GM21360 (cell line): Measurements from ENCODE around the gene CIAO3.
"Not testable (repeated sequence)": the region's sequence is repeated elsewhere in the genome, so short reads cannot be mapped to it uniquely, and the experiment has no call there.

Experiments used
- ATAC-seq: cut with Tn5 transposase; IDR thresholded peaks from one replicate; pipeline ENCODE4 v1.9.1; 2021; ENCODE audit warnings: mild to moderate bottlenecking, moderate library complexity; ENCODE audit not compliant: unreplicated experiment

Gene CIAO3

GRCh38 chr16:694863-695354 lies 45.9 kb downstream of the CIAO3 start:
- ATAC-seq, result no peak

DNA sequence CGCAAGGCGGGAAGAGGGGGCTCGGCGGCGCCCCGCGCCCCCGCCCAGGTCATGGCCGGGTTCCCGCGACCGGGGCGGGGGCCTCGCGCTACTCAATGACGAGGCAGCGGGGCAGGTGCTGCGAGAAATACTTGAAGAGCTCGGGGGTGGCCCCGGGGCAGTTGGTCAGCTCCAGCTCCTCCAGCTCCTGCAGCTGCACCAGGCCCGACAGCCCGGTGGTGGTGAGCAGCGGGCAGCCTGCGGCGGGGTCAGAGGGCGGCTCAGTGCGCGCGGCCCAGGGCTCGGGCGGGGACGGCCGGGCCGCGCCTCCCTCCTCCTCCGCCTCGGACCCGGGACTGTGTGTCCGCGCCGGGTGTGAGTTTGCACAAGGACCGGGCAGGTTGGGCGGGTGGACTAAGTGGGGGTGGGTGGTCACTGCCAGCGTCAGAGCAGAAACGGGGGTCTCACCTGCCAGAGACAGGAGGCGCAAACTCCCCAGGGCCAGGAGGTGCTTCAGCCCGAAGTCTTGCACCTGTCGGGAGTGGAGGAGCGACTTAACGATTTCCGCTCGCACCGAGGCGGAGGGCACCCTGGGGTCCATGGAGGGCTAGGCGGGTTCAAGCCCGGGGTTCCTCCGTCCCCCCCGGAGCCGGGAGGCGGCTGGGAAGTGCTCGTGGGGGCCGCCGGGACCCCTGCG lies 46.5 kb downstream of the CIAO3 start:
- no peak for ATAC-seq

DNA sequence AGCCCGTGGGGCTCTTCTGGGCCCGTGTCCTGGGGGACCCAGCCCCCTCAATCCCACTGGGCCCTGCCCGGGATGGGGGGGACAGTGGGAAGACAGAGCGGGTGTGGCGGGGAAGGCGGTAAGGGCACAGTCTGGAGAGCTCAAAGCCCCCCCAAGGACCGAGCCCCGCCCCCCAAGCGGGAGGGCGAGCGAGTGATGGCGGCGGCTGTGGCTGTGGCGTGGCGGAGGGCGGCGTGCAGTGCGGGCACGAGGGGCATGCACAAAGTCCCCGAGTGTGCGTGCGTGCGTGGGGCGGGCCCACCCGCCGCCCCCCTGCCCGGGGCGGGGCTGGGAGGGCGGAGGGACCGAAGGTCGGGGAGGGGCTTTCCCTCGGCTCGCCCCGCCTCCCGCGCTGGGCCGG lies 47.0 kb downstream of the CIAO3 start:
- ATAC-seq, result no peak

- no peak for ATAC-seq
Measured at GRCh38 chr16:693364-693763, 47.4 kb downstream of the CIAO3 start.

DNA sequence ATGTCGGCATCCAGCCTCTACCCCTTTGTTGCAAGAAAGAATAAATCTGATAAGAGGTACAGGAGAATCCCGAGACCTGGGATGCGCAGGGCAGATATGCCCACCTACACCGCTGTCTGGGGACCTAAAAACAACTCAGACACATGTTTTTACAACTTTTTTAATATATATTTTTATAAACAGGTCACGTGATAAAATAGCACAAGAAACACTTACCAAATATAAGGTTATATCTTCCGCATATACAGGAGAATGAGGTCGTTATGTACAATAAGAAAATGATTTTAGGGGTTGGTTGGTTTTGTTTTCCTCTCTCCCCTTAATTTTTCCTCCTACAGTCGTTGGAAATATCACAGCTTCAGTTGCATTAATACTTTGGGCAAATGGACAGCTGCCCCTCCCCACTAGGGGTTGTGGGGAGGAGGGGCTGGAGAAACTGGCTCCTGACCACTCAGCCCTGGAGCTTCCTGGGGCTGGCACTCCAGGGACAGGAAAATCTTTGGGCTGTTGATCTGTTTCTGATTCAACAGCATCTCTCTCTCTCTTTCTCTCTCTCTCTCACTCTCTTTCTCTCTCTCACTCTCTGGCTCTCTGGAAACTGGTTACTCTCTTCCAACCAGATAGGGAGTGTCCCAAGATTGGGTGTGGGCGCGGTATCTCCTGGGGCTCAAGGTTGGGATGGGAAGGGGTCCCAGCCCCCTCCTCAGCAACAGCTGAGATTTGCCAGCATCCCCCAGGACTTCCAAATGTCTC lies 48.3 kb downstream of the CIAO3 start:
- no peak for ATAC-seq

DNA sequence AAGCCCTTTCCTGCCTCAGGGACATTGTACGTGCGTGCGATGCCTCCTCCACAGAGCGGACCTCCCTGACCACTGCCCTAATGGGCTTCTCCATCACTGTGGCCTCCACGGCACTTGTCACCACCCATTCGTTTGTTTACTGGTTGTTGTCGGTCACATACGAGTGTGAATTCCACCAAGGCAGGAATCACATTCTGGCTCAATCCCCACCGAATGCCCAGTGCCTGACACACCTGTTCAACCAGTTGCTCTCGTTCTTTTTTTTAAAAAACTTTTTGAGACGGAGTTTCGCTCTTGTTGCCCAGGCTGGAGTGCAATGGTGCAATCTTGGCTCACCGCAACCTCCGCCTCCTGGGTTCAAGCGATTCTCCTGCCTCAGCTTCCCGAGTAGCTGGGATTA lies 49.6 kb downstream of the CIAO3 start:
- ATAC-seq, result not testable (repeated sequence)

DNA sequence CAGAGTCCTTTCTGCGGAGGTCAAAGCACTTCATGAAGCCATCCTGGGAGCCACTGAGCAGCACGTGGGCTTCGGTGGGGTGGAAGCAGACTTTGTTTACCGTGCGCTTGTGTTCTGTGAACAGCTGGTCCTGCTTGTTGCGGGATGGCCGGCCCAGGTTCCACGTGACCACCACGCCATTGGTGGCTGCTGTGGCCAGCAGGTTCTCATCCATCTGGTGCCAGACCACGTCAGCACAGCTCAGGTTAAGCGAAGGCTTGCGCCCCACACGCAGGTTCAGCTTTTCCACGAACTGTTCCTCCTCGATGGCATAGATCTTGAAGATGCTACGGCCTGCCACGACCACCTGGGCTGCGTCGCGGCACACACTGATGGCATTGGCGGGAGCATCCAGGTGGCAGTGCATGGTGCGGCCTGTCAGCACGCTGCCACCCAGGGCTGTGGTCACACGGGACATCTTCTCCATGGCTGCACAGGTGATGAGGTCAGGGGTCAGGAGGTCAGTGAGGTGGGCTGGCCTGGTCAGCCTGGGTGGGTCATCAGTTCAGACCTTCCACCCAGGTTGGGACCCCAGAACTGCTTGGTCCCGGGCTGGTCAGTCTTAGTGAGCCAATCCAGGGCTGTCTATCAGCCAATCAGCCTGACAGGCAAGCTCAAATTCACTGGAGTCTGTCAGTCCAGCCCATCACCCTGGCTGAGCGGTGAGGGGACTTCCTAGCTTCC lies 51.5 kb downstream of the CIAO3 start:
- no peak for ATAC-seq

GRCh38 chr16:687499-687898 lies 53.3 kb downstream of the CIAO3 start:
- no peak for ATAC-seq

DNA sequence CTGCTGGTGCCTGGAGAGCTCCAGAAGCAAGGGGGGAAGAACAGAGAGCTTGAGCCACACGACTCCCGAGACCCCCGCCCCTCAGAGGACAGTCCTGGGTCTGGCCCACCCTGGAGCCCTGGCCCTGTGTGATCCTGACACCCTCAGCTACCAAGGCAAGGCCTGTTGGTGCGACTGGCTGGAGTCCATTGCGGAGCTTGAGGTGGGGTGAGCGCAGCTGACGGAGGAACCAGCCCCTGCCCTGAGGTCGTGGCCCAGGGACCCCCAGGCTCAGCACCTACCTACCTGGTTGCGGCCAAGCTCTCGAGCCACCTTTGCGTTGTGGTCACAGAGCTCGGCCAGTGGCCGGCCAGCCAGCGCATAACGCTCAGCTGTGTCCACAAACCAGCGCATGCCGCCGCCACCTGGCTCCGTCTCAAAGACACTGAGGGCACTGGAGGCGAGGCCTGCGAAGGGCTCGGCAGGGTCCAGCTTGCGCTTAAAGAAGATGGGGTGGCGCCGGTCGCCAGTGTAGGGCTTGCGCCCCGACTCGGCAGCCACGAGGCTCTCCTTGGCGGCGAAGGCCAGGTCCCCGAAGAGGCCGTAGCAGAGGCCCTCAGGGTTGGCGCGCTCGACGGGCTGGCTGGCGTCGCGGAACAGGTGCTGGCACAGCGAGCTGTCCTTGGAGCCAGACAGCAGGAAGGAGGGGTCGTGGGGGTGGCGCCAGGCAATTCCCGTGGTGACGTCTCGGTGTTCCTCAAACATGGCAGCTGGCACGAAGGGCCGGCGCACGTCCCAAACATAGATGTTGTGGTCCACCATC lies 54.1 kb downstream of the CIAO3 start:
- no peak for ATAC-seq

DNA sequence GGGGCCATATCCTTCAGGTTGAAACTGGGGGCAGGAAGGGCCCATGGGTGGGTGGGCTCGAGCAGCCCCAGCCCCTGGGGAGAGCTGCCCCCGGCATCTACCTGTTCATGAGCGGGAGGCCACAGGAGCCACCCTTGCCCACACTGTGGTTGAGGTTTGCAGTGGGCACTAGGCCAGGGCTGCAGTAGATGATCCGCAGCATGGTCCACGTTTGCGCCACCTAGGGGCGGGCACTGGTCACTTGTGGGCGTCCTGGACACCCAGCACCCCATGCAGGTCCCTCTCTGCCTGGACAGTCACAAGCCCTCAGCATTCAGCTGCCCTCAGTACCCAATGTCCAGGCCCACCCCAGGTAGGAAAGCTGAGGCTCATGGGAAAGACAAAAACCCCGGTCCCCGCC lies 54.8 kb downstream of the CIAO3 start:
- ATAC-seq, result no peak

GRCh38 chr16:684961-685696 lies 55.7 kb downstream of the CIAO3 start:
- no peak for ATAC-seq

- ATAC-seq, result peak; percentile 62
Measured at GRCh38 chr16:684071-684794, 56.6 kb downstream of the CIAO3 start, which contains the start of gene JMJD8. Gene JMJD8, minus strand, starts transcription at chr16:684334. Its CDS starts 15 bp downstream, at chr16:684319.

GRCh38 chr16:683396-684070 lies 57.3 kb downstream of the CIAO3 start:
- no peak for ATAC-seq

GRCh38 chr16:682493-683395 lies 58.1 kb downstream of the CIAO3 start:
- no peak for ATAC-seq

DNA sequence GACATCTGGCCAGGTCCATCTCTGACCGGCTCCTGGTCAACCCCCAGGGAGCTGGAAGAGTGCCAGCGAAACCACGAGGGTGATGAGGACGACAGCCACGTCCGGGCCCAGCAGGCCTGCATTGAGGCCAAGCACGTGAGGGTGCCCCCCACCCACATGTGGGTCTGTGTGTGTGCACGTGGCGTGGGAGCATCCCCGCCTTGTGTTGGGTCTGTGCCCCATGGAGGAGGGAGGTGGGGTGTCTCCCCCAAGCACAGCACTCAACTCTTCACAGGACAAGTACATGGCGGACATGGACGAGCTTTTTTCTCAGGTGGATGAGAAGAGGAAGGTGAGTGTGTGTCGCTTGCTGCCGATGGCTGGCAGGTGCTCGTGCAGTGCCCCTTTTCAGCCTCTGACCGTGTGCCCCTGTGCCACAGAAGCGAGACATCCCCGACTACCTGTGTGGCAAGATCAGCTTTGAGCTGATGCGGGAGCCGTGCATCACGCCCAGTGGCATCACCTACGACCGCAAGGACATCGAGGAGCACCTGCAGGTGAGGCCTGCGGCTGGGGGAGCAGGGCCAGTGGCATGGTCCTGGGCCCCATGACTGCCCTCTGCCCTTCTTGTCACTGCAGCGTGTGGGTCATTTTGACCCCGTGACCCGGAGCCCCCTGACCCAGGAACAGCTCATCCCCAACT lies 58.9 kb downstream of the CIAO3 start:
- ATAC-seq, result no peak

- ATAC-seq, result no peak
Measured at GRCh38 chr16:680967-681745, 59.6 kb downstream of the CIAO3 start.

DNA sequence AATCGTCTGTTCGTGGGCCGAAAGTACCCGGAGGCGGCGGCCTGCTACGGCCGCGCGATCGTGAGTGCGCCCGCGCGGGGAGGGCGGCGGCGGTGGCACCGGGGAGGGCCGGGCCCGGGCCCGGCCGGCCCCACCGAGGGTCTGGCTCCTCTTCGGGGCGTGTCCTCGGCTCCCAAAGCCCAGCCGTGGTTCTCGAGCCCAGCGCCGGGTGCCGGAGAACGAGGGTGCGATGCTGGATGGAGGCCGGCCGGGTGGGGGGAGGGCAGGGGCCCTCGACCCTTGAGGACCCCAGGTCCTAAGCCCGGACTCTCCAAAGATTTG lies 60.2 kb downstream of the CIAO3 start:
- ATAC-seq, result peak; percentile 0
